ENCODE results near the gene FXYD6. TPM values are rescaled to one million over a fixed set of nuclear protein-coding genes. Genes with fewer than 3 reads are reported as not detected.

The FXYD6 gene
- total RNA-seq, 1 donor: 1.3 TPM

GRCh38 chr11:117793583-117793982, 82.9 kb downstream of the FXYD6 start:
- TF ChIP-seq CTCF (IDR thresholded peaks at IDR 0.05; ENCODE audit: insufficient read depth, low read length): no peak

GRCh38 chr11:117792992-117793391, 83.5 kb downstream of the FXYD6 start:
- no peak overlapping the region for H3K4me3 ChIP-seq (ENCODE audit: low read depth, low read length)
- TF ChIP-seq CTCF (IDR thresholded peaks at IDR 0.05; ENCODE audit: insufficient read depth, low read length): no peak

More at GRCh38 chr11:117793583-117793982, 82.9 kb downstream of the FXYD6 start:
- DNase-seq (ENCODE audit: low read depth): no peak
- H3K4me3 ChIP-seq (ENCODE audit: low read depth, low read length): no peak overlapping the region

DNA sequence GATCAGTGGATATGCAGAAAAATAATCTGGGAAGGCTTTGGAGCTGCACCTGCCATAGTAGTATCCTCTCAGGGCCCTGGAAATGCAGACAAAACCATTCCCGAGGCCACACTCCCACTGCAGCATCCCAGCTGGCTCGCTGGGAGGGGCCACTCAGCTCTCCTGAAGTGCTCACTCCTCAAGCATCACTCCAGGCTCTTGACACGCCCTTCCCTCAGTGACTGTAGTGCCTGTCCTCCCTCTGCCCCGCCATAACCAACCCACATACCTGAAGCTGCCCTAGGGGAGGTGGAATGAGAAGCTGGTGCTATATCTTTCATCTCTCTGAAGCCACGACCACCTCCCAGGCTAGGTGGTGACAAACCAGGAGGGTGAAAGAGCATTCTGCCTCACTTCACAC, 84.2 kb downstream of the FXYD6 start:
- no peak overlapping the region for H3K4me3 ChIP-seq (ENCODE audit: low read depth, low read length)
- no peak for DNase-seq (ENCODE audit: low read depth)
- TF ChIP-seq CTCF (IDR thresholded peaks at IDR 0.05; ENCODE audit: insufficient read depth, low read length): no peak

More at GRCh38 chr11:117792992-117793391, 83.5 kb downstream of the FXYD6 start:
- DNase-seq (ENCODE audit: low read depth): no peak

- DNase-seq (ENCODE audit: low read depth): no peak
- TF ChIP-seq CTCF (IDR thresholded peaks at IDR 0.05; ENCODE audit: insufficient read depth, low read length): no peak
- H3K4me3 ChIP-seq (ENCODE audit: low read depth, low read length): no peak overlapping the region
Measured at GRCh38 chr11:117790279-117790678, 86.2 kb downstream of the FXYD6 start.

- H3K4me3 ChIP-seq (ENCODE audit: low read depth, low read length): no peak overlapping the region
- DNase-seq (ENCODE audit: low read depth): no peak
- TF ChIP-seq CTCF (IDR thresholded peaks at IDR 0.05; ENCODE audit: insufficient read depth, low read length): no peak
Measured at GRCh38 chr11:117789241-117789640, 87.2 kb downstream of the FXYD6 start.

Other genes starting within 250 kb of the FXYD6 start
- not detected in 2 replicates for gene DSCAML1, start 79.4 kb downstream of the FXYD6 start, total RNA-seq (ENCODE audit: low replicate concordance)
- gene FXYD2, start 51.9 kb downstream of the FXYD6 start, total RNA-seq (ENCODE audit: low replicate concordance): not detected in 2 replicates
- not detected in 2 replicates for gene TMPRSS13, start 52.7 kb upstream of the FXYD6 start, total RNA-seq (ENCODE audit: low replicate concordance)
- not detected in 2 replicates for gene IL10RA, start 109.7 kb upstream of the FXYD6 start, total RNA-seq (ENCODE audit: low replicate concordance)
- gene TMPRSS4, start 200.4 kb upstream of the FXYD6 start, total RNA-seq (ENCODE audit: low replicate concordance): not detected in 2 replicates
- gene SMIM35, start 210.3 kb upstream of the FXYD6 start, total RNA-seq (ENCODE audit: low replicate concordance): not detected in 2 replicates